HCT116 (cell line): Measurements from ENCODE around the gene SMG9. TPM values are rescaled to one million over a fixed set of nuclear protein-coding genes. Genes with fewer than 3 reads are reported as not detected.

ENCODE experiments used
- ATAC-seq: fragments of 200-7000 bp; cut with Tn5 transposase; 2 replicates; pipeline ENCODE4 v1.9.1; 2020; ENCODE audit warnings: mild to moderate bottlenecking, moderate library complexity
- BruUV-seq: library from RNA; stranded (reverse); fragments of 400-500 nt; replicated peaks from 2 replicates; lab custom pipeline; 2021; lab: Mats Ljungman, UMichigan
- CTCF ChIA-PET: fragments of 300-600 bp; sonication (Branson Sonifier 250); formaldehyde crosslinking; loops from one replicate; lab custom pipeline; 2021; ENCODE audit warnings: antibody characterized with exemption; lab: Charles Lee
- POLR2A ChIA-PET: fragments of 300-600, 350-600 bp; sonication (Branson Sonifier 250); formaldehyde crosslinking; loops from one replicate; lab custom pipeline; 2021; ENCODE audit warnings: antibody characterized with exemption; lab: Charles Lee
- RAD21 ChIA-PET, 2 experiments: fragments of 300-600 bp; sonication (Branson Sonifier 250); formaldehyde crosslinking; loops; one replicate each; lab custom pipeline; 2023; ENCODE audit warnings: low total read pairs in 2 of 2; ENCODE audit not compliant: uncharacterized antibody in 2 of 2, unreplicated experiment in 2 of 2, low non-redundant PET in 1 of 2; lab: Charles Lee
- DNase-seq: peaks from one replicate; pipeline ENCODE4 v3.0.0-alpha.2; 2010; ENCODE audit warnings: low read depth, low spot score
- H2AFZ ChIP-seq: fragments of 200-600 bp; shearing (Covaris generic), sonication (generic); 2 replicates; pipeline ENCODE4 v1.6.1; 2017; ENCODE audit warnings: low read depth, mixed run types, mixed read lengths, antibody characterized with exemption, low read length; ENCODE audit not compliant: poor library complexity, severe bottlenecking
- H3K27ac ChIP-seq: 2 replicates; pipeline ENCODE4 v1.5.1; 2012; ENCODE audit warnings: low read depth, low read length
- H3K27me3 ChIP-seq: fragments of 200-600 bp; sonication (generic); 2 replicates; pipeline ENCODE4 v1.6.1; 2016; ENCODE audit warnings: mixed run types, low read length, mixed read lengths; ENCODE audit not compliant: insufficient read depth
- H3K36me3 ChIP-seq, 2 experiments: fragments of 200-500 bp in 1 of 2; fragments of 200-600 bp in 1 of 2; sonication (Bioruptor generic) in 1 of 2; sonication (generic) in 1 of 2; 2 replicates each; pipeline versions ENCODE4 v1.5.1 to v1.6.1; 2014 to 2016; ENCODE audit warnings: low read length in 2 of 2, inconsistent platforms in 1 of 2, mixed read lengths in 1 of 2, mixed run types in 1 of 2; ENCODE audit not compliant: insufficient read depth in 2 of 2, control insufficient read depth in 1 of 2
- H3K4me1 ChIP-seq, 2 experiments: fragments of 200-600 bp in 1 of 2; sonication (generic) in 1 of 2; 2 replicates each; pipeline versions ENCODE4 v1.5.1 to v1.6.1; 2012 to 2017; ENCODE audit warnings: low read length in 2 of 2, inconsistent platforms in 1 of 2, mild to moderate bottlenecking in 1 of 2, mixed read lengths in 1 of 2, mixed run types in 1 of 2, moderate library complexity in 1 of 2; ENCODE audit not compliant: insufficient read depth in 2 of 2, control insufficient read depth in 1 of 2
- H3K4me2 ChIP-seq: fragments of 200-600 bp; sonication (generic); 2 replicates; pipeline ENCODE4 v1.6.1; 2017; ENCODE audit warnings: mixed run types, low read length, mixed read lengths
- H3K4me3 ChIP-seq, 2 experiments: fragments of 200-600 bp in 1 of 2; sonication (generic) in 1 of 2; replicated peaks in 1 of 2; 2 replicates each; pipeline ENCODE4 v1.5.1; 2011 to 2016; ENCODE audit warnings: low read length in 2 of 2, control low read depth in 1 of 2, low read depth in 1 of 2, mild to moderate bottlenecking in 1 of 2, mixed read lengths in 1 of 2, mixed run types in 1 of 2
- H3K79me2 ChIP-seq: fragments of 200-600 bp; sonication (generic); 2 replicates; pipeline ENCODE4 v1.6.1; 2017; ENCODE audit warnings: mild to moderate bottlenecking, mixed run types, low read length, moderate library complexity, mixed read lengths; ENCODE audit not compliant: insufficient read depth
- H3K9ac ChIP-seq: fragments of 200-600 bp; sonication (generic); 2 replicates; pipeline ENCODE4 v1.6.1; 2016; ENCODE audit warnings: low read length, mixed read lengths
- H3K9me2 ChIP-seq: fragments of 200-600 bp; sonication (generic), shearing (Covaris generic); 2 replicates; pipeline ENCODE4 v1.6.1; 2017; ENCODE audit warnings: mixed run types, mild to moderate bottlenecking, moderate library complexity; ENCODE audit not compliant: insufficient read depth
- H3K9me3 ChIP-seq, 2 experiments: fragments of 200-500 bp in 1 of 2; fragments of 200-600 bp in 1 of 2; sonication (Bioruptor generic) in 1 of 2; sonication (generic) in 1 of 2; 2 replicates each; pipeline ENCODE4 v1.6.1; 2014 to 2017; ENCODE audit warnings: low read length in 2 of 2, mixed read lengths in 2 of 2, inconsistent platforms in 1 of 2, low read depth in 1 of 2, mild to moderate bottlenecking in 1 of 2, mixed run types in 1 of 2, moderate library complexity in 1 of 2; ENCODE audit not compliant: control insufficient read depth in 1 of 2, insufficient read depth in 1 of 2
- H4K20me1 ChIP-seq: fragments of 200-600 bp; sonication (generic), shearing (Covaris generic); 2 replicates; pipeline ENCODE4 v1.6.1; 2017; ENCODE audit warnings: mixed run types, mild to moderate bottlenecking, moderate library complexity; ENCODE audit not compliant: insufficient read depth
- CEBPB ChIP-seq: IDR thresholded peaks from 2 replicates; pipeline ENCODE4 v1.6.1; 2012; ENCODE audit warnings: low read depth
- EGR1 ChIP-seq: IDR thresholded peaks from 2 replicates; pipeline ENCODE4 v1.6.1; 2012; ENCODE audit warnings: low read depth
- ELF1 ChIP-seq: IDR thresholded peaks from 2 replicates; pipeline ENCODE4 v1.6.1; 2012; ENCODE audit warnings: low read depth, borderline replicate concordance
- EZH2 ChIP-seq: fragments of 200-600 bp; sonication (generic); IDR thresholded peaks from 2 replicates; pipeline ENCODE4 v1.6.1; 2017; ENCODE audit warnings: antibody characterized with exemption, mixed run types
- EZH2phosphoT487 ChIP-seq: fragments of 200-600 bp; IDR thresholded peaks from 2 replicates; pipeline ENCODE4 v1.6.1; 2018; ENCODE audit warnings: antibody characterized with exemption, borderline replicate concordance
- FOSL1 ChIP-seq: IDR thresholded peaks from 2 replicates; pipeline ENCODE4 v1.6.1; 2012; ENCODE audit warnings: low read depth
- JUND ChIP-seq: IDR thresholded peaks from 2 replicates; pipeline ENCODE4 v1.6.1; 2012
- MAX ChIP-seq: IDR thresholded peaks from 2 replicates; pipeline ENCODE4 v1.6.1; 2012
- POLR2A ChIP-seq: IDR thresholded peaks from 2 replicates; pipeline ENCODE4 v1.7.0; 2011; ENCODE audit warnings: borderline replicate concordance; ENCODE audit not compliant: insufficient read depth, insufficient read length; ENCODE audit errors: extremely low read depth
- RAD21 ChIP-seq: IDR thresholded peaks from 2 replicates; pipeline ENCODE4 v1.6.1; 2012; ENCODE audit warnings: low read depth, mild to moderate bottlenecking
- REST ChIP-seq: IDR thresholded peaks from 2 replicates; pipeline ENCODE4 v1.6.1; 2012; ENCODE audit warnings: low read depth
- SP1 ChIP-seq: IDR thresholded peaks from 2 replicates; pipeline ENCODE4 v1.6.1; 2012; ENCODE audit warnings: low read depth
- ZBTB33 ChIP-seq: IDR thresholded peaks from 2 replicates; pipeline ENCODE4 v1.6.1; 2011; ENCODE audit warnings: mild to moderate bottlenecking, low read length, moderate library complexity; ENCODE audit not compliant: insufficient replicate concordance; ENCODE audit errors: extremely low read depth
- ZFX ChIP-seq: fragments of 450-650 bp; IDR thresholded peaks from 2 replicates; pipeline ENCODE4 v1.6.1; 2017
- ZNF274 ChIP-seq: fragments of 200-500 bp; sonication (Bioruptor generic); IDR thresholded peaks from 2 replicates; pipeline ENCODE4 v1.6.1; 2014; ENCODE audit warnings: mild to moderate bottlenecking, low read depth, low read length, inconsistent platforms
- intact Hi-C: fragments of 100-400 bp; cut with micrococcal nuclease; formaldehyde crosslinking; loops from 2 replicates; pipeline ENCODE4 v1.10.0; 2022
- total RNA-seq: library from RNA; stranded (reverse); gene quantifications from one replicate; pipeline ENCODE4 v1.2.1, GENCODE V29; 2021; ENCODE audit not compliant: unreplicated experiment
- TF ChIP-seq, protein P1 (sequence below), 3 experiments: fragments of 200-600 bp in 1 of 3; sonication (generic) in 1 of 3; IDR thresholded peaks in 2 of 3; conservative IDR thresholded peaks in 1 of 3; 2 replicates each; pipeline ENCODE4 v1.5.1; 2012 to 2017; ENCODE audit warnings: low read depth in 2 of 3, low read length in 2 of 3, antibody characterized with exemption in 1 of 3, borderline replicate concordance in 1 of 3, control low read depth in 1 of 3, mild to moderate bottlenecking in 1 of 3, mixed read lengths in 1 of 3, mixed run types in 1 of 3, moderate library complexity in 1 of 3; ENCODE audit not compliant: insufficient read depth in 1 of 3

The SMG9 gene
- total RNA-seq, 1 experiment from 2014 or later: 80.2 TPM

- no peak for ATAC-seq
- intact Hi-C loops: no loop called here
- TF ChIP-seq RAD21 (no peak), EGR1 (no peak), EZH2 (no peak), JUND (no peak), SP1 (no peak), POLR2A (no peak), MAX (no peak), CEBPB (no peak), EZH2phosphoT487 (no peak), REST (no peak), ZBTB33 (no peak), ZFX (no peak), ZNF274 (no peak), ELF1 (no peak), FOSL1 (no peak)
- TF ChIP-seq, protein P1, sequence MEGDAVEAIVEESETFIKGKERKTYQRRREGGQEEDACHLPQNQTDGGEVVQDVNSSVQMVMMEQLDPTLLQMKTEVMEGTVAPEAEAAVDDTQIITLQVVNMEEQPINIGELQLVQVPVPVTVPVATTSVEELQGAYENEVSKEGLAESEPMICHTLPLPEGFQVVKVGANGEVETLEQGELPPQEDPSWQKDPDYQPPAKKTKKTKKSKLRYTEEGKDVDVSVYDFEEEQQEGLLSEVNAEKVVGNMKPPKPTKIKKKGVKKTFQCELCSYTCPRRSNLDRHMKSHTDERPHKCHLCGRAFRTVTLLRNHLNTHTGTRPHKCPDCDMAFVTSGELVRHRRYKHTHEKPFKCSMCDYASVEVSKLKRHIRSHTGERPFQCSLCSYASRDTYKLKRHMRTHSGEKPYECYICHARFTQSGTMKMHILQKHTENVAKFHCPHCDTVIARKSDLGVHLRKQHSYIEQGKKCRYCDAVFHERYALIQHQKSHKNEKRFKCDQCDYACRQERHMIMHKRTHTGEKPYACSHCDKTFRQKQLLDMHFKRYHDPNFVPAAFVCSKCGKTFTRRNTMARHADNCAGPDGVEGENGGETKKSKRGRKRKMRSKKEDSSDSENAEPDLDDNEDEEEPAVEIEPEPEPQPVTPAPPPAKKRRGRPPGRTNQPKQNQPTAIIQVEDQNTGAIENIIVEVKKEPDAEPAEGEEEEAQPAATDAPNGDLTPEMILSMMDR (IDR thresholded peaks at IDR 0.05 in 2 of 3, conservative IDR thresholded peaks at IDR 0.05 in 1 of 3; ENCODE audit: borderline replicate concordance in 1 of 3, insufficient read depth in 1 of 3, low read depth in 2 of 3, low read length in 2 of 3): no peak
- no peaks in the 10 kb centered on the region for H4K20me1 ChIP-seq
- ChIA-PET POLR2A (no interaction called here), RAD21 (no interaction called here), CTCF (no interaction called here)
- peaks cover 38 to 70% of the 10 kb centered on the region in 2 experiments for H3K36me3 ChIP-seq
- no peak overlapping the region for H3K4me3 ChIP-seq
- H3K9me3 ChIP-seq: no peaks in the 10 kb centered on the region
- no TSS peak for BruUV-seq
- H2AFZ ChIP-seq: no peak overlapping the region
- no peak for DNase-seq
- H3K27ac ChIP-seq: no peak overlapping the region
- H3K27me3 ChIP-seq: no peaks in the 10 kb centered on the region
- no peaks in the 10 kb centered on the region; the same call in 1 of the 2 replicates for H3K79me2 ChIP-seq
- H3K4me1 ChIP-seq: peaks cover 14% of the 10 kb centered on the region in 2 experiments
- no peak overlapping the region for H3K9ac ChIP-seq
- no peaks in the 10 kb centered on the region for H3K9me2 ChIP-seq
- no peak overlapping the region for H3K4me2 ChIP-seq
These were observed 19.7 kb downstream of the SMG9 start for GRCh38 chr19:43735013-43735412.
